ENCODE measurements around the gene LARGE1. TPM values are rescaled to one million over a fixed set of nuclear protein-coding genes. Genes with fewer than 3 reads are reported as not detected.

Gene LARGE1
- total RNA-seq, 3 donors from 2014 or later = 23.6 to 27.8 (median 26.1) TPM

- Histone ChIP-seq H3K9me3 (no peaks in the 10 kb centered on the region), H3K4me1 (no peaks in the 10 kb centered on the region), H3K27ac (no peak overlapping the region), H3K4me3 (no peak overlapping the region), H3K36me3 (no peaks in the 10 kb centered on the region), H3K27me3 (no peaks in the 10 kb centered on the region)
- no peak for DNase-seq (ENCODE audit: low spot score in 2 of 2)
- intact Hi-C loops (cut with DNase I; ENCODE audit: low total_unique reads) = no loop called here
- TF ChIP-seq CTCF (IDR thresholded peaks at IDR 0.05) (no peak), POLR2A (IDR thresholded peaks at IDR 0.05) (no peak), POLR2AphosphoS5 (IDR thresholded peaks at IDR 0.05) (no peak)
Measured at GRCh38 chr22:33563220-33563964, 356.9 kb downstream of the LARGE1 start.

- no peak for TF ChIP-seq POLR2AphosphoS5 (IDR thresholded peaks at IDR 0.05)
- TF ChIP-seq CTCF (IDR thresholded peaks at IDR 0.05) = no peak
- no peak for TF ChIP-seq POLR2A (IDR thresholded peaks at IDR 0.05)
Measured at GRCh38 chr22:33562501-33562900, 357.8 kb downstream of the LARGE1 start.

GRCh38 chr22:33561149-33561807 lies 359.0 kb downstream of the LARGE1 start:
- intact Hi-C loops (cut with DNase I; ENCODE audit: low total_unique reads) = no loop called here
- DNase-seq (ENCODE audit: low spot score in 2 of 2) = no peak
- no peak overlapping the region for H3K27ac ChIP-seq
- H3K27me3 ChIP-seq = no peaks in the 10 kb centered on the region
- TF ChIP-seq POLR2A (IDR thresholded peaks at IDR 0.05) (no peak), POLR2AphosphoS5 (IDR thresholded peaks at IDR 0.05) (no peak), CTCF (IDR thresholded peaks at IDR 0.05) (no peak)
- H3K4me3 ChIP-seq = no peak overlapping the region
- H3K36me3 ChIP-seq = no peaks in the 10 kb centered on the region
- H3K9me3 ChIP-seq = no peaks in the 10 kb centered on the region
- H3K4me1 ChIP-seq = no peaks in the 10 kb centered on the region

More at GRCh38 chr22:33562501-33562900, 357.8 kb downstream of the LARGE1 start:
- intact Hi-C loops (cut with DNase I; ENCODE audit: low total_unique reads) = no loop called here
- Histone ChIP-seq H3K36me3 (no peaks in the 10 kb centered on the region), H3K27me3 (no peaks in the 10 kb centered on the region), H3K4me1 (no peaks in the 10 kb centered on the region), H3K27ac (no peak overlapping the region), H3K9me3 (no peaks in the 10 kb centered on the region), H3K4me3 (no peak overlapping the region)
- DNase-seq (ENCODE audit: low spot score in 2 of 2) = no peak

GRCh38 chr22:33557836-33558235 lies 362.4 kb downstream of the LARGE1 start:
- intact Hi-C loops (cut with DNase I; ENCODE audit: low total_unique reads) = no loop called here
- no peaks in the 10 kb centered on the region for H3K27me3 ChIP-seq
- no peak for TF ChIP-seq POLR2A (IDR thresholded peaks at IDR 0.05)
- no peak for TF ChIP-seq CTCF (IDR thresholded peaks at IDR 0.05)
- no peak for TF ChIP-seq POLR2AphosphoS5 (IDR thresholded peaks at IDR 0.05)
- H3K27ac ChIP-seq = no peak overlapping the region
- no peaks in the 10 kb centered on the region for H3K9me3 ChIP-seq
- no peaks in the 10 kb centered on the region for H3K36me3 ChIP-seq
- no peak overlapping the region for H3K4me3 ChIP-seq
- H3K4me1 ChIP-seq = no peaks in the 10 kb centered on the region
- no peak for DNase-seq (ENCODE audit: low spot score in 2 of 2)

GRCh38 chr22:33555814-33556522 lies 364.3 kb downstream of the LARGE1 start:
- Histone ChIP-seq H3K36me3 (no peaks in the 10 kb centered on the region), H3K27ac (no peak overlapping the region), H3K4me3 (no peak overlapping the region), H3K9me3 (no peaks in the 10 kb centered on the region), H3K4me1 (no peaks in the 10 kb centered on the region), H3K27me3 (no peaks in the 10 kb centered on the region)
- DNase-seq (ENCODE audit: low spot score in 2 of 2) = no peak
- no peak for TF ChIP-seq CTCF (IDR thresholded peaks at IDR 0.05)
- intact Hi-C loops (cut with DNase I; ENCODE audit: low total_unique reads) = no loop called here
